ENCODE data around the gene NDUFS6.

GRCh38 chr5:1827025-1827885 is 26.0 kb downstream of the NDUFS6 start:
- TF ChIP-seq CTCF (IDR thresholded peaks at IDR 0.05) (no peak), POLR2AphosphoS5 (IDR thresholded peaks at IDR 0.05) (no peak), POLR2A (IDR thresholded peaks at IDR 0.05; ENCODE audit: low read depth) (no peak), EP300 (IDR thresholded peaks at IDR 0.05) (no peak)

Data from esophagus muscularis mucosa (tissue), 4 donors.